Measurements from ENCODE around the gene ANKS1A. TPM values are rescaled to one million over a fixed set of nuclear protein-coding genes. Genes with fewer than 3 reads are reported as not detected.

ANKS1A gene
- total and polyA plus RNA-seq, 9 donors, result 16.0 to 45.0 (median 27.3) TPM

DNA sequence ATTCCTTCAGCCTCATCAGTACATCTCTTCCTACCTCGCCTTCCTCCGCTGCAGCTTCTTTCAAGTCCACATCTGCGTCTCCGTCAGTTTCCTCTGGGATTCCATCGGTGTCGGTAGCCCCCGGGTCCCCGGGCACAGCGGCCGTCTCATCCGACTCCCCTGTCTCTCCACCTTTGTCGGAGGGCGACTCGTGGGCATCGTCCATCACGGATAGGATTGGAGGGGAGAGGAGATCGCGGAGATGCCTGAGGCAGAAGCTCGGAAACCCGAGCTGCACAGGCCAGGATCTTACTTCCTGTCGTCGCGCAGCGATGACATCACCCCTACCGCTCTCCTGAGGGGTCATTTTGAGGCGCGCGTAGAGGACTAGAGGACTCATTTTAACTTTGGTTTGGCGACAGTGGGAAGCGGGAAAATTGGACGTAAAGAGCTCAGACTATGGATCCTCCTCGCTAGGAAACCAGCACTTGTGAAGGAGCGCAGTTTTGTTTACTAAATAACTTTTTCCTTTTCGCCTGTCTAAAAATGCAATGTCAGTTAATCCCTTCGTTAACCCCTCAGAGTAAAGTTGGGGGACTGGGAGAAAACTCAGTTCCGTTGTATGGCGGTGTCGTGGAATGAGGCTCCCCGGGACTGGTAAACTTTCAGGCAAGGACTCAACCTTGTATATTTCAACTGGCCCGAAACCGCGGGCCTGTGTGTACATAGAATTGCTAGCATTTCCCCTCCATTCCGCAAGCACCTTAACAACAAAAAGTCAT is 1.1 kb upstream of the ANKS1A start, which contains the start of gene TAF11:
Gene TAF11, minus strand, starts transcription at position 290 of the 761 bp plus-strand sequence. Its CDS starts 85 bp downstream, at position 205.
- intact Hi-C loops (cut with DNase I), result loop anchor here in 2 of 4 donors (5.0 to 10.0 kb wide), 2 partner anchors 97 to 131 kb away; partner anchors contain the start of gene SNRPC (in 1 of the 2)
- no peaks in the 10 kb centered on the region for H3K36me3 ChIP-seq
- peak within 1 kb of the TSS; percentile 88 for H3K4me3 ChIP-seq
- peak within 1 kb of the TSS; percentile 75 to 79 for H3K27ac ChIP-seq
- no peaks in the 10 kb centered on the region for H3K27me3 ChIP-seq
- H3K4me1 ChIP-seq (ENCODE audit: insufficient read depth), result peaks cover 5% of the 10 kb centered on the region
- H3K9me3 ChIP-seq, result no peaks in the 10 kb centered on the region
- peak; percentile 92 to 95 (median 93) for DNase-seq
- TF ChIP-seq EP300 (IDR thresholded peaks at IDR 0.05), result no peak
- TF ChIP-seq, protein P1, sequence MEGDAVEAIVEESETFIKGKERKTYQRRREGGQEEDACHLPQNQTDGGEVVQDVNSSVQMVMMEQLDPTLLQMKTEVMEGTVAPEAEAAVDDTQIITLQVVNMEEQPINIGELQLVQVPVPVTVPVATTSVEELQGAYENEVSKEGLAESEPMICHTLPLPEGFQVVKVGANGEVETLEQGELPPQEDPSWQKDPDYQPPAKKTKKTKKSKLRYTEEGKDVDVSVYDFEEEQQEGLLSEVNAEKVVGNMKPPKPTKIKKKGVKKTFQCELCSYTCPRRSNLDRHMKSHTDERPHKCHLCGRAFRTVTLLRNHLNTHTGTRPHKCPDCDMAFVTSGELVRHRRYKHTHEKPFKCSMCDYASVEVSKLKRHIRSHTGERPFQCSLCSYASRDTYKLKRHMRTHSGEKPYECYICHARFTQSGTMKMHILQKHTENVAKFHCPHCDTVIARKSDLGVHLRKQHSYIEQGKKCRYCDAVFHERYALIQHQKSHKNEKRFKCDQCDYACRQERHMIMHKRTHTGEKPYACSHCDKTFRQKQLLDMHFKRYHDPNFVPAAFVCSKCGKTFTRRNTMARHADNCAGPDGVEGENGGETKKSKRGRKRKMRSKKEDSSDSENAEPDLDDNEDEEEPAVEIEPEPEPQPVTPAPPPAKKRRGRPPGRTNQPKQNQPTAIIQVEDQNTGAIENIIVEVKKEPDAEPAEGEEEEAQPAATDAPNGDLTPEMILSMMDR (IDR thresholded peaks at IDR 0.05), result no peak
- TF ChIP-seq POLR2A (IDR thresholded peaks at IDR 0.05), result peak; percentile 83
- WGBS, 3 donors, result 0 to 1% (median 1%) methylated on average over 43 of the region's 43 CpGs

DNA sequence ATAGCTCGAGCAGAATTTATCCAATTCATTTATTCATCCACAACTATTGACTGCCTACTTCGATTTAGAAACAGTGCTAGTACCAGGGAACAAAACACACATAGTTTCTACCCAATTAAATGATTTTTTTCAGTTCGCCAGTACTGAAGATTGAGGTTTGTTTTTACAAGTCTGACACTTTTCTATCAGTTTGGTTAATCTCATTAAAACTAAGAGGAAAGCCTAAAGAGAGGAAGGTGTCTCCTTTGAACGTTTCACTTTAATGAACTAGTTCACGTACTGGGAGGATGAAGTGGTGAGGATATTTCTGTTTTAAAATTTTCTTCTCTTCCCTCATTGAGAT is 570 bp upstream of the ANKS1A start:
- WGBS, 3 donors, result 0 to 1% (median 1%) methylated on average over 5 of the region's 5 CpGs
- peaks cover 5% of the 10 kb centered on the region for H3K4me1 ChIP-seq (ENCODE audit: insufficient read depth)
- no peaks in the 10 kb centered on the region for H3K9me3 ChIP-seq
- intact Hi-C loops (cut with DNase I), result loop anchor here in 2 of 4 donors (5.0 to 10.0 kb wide), 2 partner anchors 96 to 131 kb away; partner anchors contain the start of gene SNRPC (in 1 of the 2)
- H3K36me3 ChIP-seq, result no peaks in the 10 kb centered on the region
- DNase-seq, result no peak
- H3K4me3 ChIP-seq, result peak overlapping the region; percentile 88
- H3K27ac ChIP-seq, result peak overlapping the region; percentile 75 to 79
- TF ChIP-seq POLR2A (IDR thresholded peaks at IDR 0.05) (no peak), EP300 (IDR thresholded peaks at IDR 0.05) (no peak)
- TF ChIP-seq, protein P1 (IDR thresholded peaks at IDR 0.05), result no peak
- no peaks in the 10 kb centered on the region for H3K27me3 ChIP-seq

DNA sequence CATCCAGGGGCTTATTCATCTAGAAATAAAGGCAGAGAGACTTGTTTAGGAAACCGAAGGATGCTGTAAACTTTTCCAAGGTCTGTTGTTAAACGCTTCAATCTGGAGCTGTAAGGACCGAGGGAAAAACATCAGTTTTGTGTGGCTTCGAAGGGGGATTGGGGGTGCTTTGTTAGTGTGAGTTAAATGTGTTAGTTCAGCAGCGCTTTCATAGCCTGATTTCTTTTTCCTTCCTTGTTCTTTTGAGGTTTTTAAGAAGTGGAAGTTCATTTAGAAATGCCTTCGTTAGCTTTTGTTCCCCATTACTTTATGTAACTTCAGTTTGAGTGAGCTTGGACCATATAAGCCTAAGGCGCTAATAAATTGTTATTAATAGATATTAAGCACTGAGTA is 1.5 kb downstream of the ANKS1A start:
- no peaks in the 10 kb centered on the region for H3K9me3 ChIP-seq
- H3K4me1 ChIP-seq (ENCODE audit: insufficient read depth), result peaks cover 5% of the 10 kb centered on the region
- no peak for DNase-seq
- 25 to 28% (median 27%) methylated on average over 7 of the region's 7 CpGs for WGBS, 3 donors
- no peaks in the 10 kb centered on the region for H3K36me3 ChIP-seq
- intact Hi-C loops (cut with DNase I), result loop anchor here in 1 of 4 donors (10.0 kb wide), 1 partner anchor 64 kb away; no protein-coding TSS in a partner anchor
- no peak overlapping the region for H3K27ac ChIP-seq
- TF ChIP-seq POLR2A (IDR thresholded peaks at IDR 0.05) (no peak), EP300 (IDR thresholded peaks at IDR 0.05) (no peak)
- TF ChIP-seq, protein P1 (IDR thresholded peaks at IDR 0.05), result no peak
- H3K27me3 ChIP-seq, result no peaks in the 10 kb centered on the region
- peak overlapping the region; percentile 88 for H3K4me3 ChIP-seq

DNA sequence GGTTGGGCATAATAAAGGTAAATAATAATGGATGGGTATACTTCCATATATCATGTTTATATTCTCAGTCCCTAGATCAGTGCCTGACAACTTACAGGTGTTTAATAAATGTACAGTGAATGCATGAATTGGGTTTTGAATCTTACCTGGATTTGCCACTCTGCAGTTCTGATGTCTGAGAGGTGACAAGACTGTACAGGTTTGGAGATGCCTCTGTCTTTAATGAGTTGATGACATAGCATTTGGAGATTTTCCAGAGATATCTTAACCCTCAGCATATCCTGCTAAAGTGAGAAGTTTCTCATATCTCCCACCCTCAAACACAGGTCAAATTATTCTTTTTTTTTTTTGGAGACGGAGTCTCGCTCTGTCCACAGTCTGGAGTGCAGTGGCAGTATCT is 2.2 kb downstream of the ANKS1A start:
- no peaks in the 10 kb centered on the region for H3K9me3 ChIP-seq
- H3K4me3 ChIP-seq, result no peak overlapping the region
- H3K4me1 ChIP-seq (ENCODE audit: insufficient read depth), result peaks cover 5% of the 10 kb centered on the region
- no peak overlapping the region for H3K27ac ChIP-seq
- no peaks in the 10 kb centered on the region for H3K27me3 ChIP-seq
- TF ChIP-seq, protein P1 (IDR thresholded peaks at IDR 0.05), result no peak
- TF ChIP-seq EP300 (IDR thresholded peaks at IDR 0.05), result no peak
- intact Hi-C loops (cut with DNase I), result loop anchor here in 1 of 4 donors (10.0 kb wide), 1 partner anchor 64 kb away; no protein-coding TSS in a partner anchor
- no peak for DNase-seq
- 96 to 100% (median 97%) methylated on average over 2 of the region's 2 CpGs for WGBS, 3 donors
- no peaks in the 10 kb centered on the region for H3K36me3 ChIP-seq

Measured in ovary (tissue), 9 donors.